Pons (tissue), 1 donor: Measurements from ENCODE around the gene G0S2.

ENCODE experiments used
- DNase-seq: peaks from one replicate; pipeline ENCODE4 v3.0.0-alpha.2; 2016; ENCODE audit warnings: low spot score

G0S2 gene

DNA sequence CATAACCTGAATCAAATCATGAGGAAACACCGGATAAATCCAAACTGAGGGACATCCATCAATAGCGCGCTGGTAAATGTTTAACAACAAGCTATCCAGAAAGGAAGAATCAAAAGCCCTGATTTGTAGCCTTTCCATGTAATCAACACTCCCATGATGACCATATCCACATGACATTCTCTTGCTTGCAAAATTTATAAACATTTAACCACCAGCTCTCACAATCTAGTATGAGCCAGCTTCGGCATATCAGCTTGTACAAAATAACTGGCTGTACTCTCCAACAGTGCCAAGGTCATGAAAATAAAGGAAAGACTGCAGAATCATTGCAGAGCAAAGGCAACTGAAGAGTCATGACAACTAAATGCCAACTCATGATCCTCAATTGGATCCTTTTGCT lies 45.1 kb downstream of the G0S2 start:
- no peak for DNase-seq

DNA sequence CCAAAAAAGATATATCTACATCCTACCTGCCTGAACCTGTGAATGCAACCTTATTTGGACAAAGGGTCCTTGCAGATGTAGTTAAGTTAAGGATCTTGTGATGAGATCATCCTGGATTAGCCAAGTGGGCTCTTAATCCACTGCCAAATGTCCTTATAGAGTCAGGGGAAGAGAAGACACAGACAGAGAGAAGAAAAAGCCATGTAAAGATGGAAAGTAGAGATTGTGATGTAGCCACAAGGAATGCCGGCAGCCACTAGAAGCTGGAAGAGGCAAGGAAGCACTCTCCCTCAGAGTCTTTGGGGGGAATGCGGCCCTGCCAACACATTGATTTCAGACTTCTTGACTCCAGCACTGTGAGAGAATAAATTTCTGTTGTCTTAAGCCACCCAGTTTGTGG lies 45.6 kb downstream of the G0S2 start:
- DNase-seq = no peak

DNA sequence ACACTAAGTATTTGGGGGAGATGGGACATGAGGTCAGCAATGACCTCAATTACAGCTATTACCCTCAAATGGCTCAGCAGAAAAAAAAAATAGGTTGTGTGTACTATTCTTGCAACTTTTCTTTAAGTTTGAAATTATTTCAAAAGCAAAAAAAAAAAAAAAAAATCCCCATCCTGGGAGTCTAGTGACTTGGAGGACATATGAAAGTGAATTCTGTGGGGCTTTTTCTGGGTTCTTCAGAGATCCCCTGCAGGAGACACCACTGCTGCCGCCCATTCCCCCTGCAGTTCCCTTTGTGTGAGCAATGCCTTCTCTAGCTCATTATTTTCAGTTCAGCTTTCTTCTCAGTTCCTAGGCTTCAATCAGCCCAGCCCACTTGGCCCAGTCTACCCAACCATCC lies 46.1 kb downstream of the G0S2 start:
- DNase-seq = no peak

DNA sequence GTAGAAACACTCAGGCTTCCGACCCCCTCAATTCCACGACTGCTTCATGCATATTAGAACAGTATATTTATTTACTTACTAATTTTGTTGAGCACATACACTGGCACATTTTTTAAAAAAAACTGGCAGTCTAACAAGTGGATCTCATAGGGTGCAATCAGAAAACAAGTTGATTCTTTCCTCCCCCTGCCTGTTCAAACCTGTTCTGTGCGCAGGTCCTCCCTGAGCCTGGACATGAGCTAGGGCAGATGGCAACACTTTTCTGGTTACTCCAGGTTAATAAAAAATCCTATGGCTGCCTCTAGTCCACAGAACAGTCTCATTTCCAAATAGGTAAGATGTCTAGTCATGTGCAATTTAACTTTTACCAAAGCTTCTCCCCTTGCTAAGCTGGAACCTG lies 48.1 kb downstream of the G0S2 start:
- DNase-seq = no peak

DNA sequence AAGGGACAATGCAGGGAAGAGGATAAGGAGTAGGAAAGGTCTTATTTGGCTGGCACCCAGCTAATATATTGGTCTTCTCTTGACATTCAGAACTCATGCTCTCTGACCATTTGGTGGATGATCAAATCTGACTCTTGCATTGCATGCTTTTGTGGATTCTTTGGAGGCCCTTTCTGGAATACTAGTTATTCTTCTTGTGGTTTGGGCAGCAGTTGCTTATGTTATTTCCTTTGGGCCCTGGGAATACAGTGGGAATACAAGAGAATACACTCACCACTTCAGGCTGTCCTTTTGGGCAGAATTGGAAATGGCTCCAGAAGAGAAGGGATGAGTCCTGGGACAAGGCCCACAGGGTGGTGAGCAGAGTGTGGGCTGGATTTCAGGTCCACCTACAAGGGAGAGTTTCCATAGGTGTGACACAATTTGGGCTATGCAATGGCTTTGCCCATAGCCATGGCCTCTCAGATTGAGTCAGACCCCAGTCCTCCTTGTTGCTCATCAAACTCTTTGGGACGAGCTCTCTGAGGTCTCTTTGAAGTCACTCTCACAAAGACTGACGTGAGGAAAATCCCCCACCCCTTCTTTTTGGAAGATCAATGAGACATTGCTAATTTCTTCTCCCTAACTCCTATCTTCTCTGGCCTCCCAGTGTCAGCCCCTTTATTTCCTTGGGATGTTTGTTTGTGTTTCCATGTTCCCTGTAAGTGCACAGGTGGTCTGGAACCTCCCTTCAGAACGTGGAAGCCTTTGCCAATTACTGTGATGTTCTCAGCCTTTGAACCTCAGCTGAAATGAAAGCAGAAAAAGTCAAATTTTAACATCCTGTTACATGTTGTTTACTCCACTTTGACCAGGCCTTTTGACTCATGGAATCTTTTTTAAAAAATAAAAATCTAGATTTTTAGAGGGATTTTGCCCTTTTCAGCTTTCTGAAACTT lies 48.8 kb downstream of the G0S2 start:
- no peak for DNase-seq
